ENCODE measurements around the gene DAB2.

DAB2 gene

DNA sequence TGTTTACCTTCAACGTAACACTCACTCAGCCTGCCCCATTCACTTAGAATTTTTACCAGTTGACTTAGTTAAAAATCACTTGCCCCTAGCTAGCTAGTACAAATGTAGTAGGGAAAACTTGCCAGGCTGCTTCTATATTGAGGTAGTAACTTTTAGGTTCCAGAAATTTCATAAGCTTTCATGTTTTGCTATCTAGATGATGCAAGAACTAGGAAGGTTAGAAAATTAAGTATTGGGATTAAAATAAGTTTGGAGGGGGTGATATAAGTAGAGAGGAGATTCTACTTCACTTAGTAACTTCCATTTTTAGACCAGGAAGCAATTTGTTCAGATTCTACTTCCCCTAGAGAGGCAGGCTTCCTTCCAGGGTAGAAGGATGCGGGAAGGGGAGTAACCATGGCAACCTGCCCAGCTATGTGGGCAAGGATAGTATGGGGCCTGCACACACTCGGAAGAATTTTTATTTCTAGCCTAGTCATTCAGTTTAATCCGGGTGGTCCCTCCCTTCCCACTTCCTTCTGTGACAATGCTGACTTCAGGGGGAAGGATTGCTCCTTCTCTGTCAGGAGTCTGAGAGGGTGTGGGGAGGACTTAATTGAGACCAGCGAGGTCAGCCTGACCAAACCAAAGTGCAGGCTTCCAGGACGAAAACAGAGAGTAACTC is 4.2 kb downstream of the DAB2 start:
- TF ChIP-seq, protein P1, sequence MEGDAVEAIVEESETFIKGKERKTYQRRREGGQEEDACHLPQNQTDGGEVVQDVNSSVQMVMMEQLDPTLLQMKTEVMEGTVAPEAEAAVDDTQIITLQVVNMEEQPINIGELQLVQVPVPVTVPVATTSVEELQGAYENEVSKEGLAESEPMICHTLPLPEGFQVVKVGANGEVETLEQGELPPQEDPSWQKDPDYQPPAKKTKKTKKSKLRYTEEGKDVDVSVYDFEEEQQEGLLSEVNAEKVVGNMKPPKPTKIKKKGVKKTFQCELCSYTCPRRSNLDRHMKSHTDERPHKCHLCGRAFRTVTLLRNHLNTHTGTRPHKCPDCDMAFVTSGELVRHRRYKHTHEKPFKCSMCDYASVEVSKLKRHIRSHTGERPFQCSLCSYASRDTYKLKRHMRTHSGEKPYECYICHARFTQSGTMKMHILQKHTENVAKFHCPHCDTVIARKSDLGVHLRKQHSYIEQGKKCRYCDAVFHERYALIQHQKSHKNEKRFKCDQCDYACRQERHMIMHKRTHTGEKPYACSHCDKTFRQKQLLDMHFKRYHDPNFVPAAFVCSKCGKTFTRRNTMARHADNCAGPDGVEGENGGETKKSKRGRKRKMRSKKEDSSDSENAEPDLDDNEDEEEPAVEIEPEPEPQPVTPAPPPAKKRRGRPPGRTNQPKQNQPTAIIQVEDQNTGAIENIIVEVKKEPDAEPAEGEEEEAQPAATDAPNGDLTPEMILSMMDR (IDR thresholded peaks at IDR 0.05; ENCODE audit: low read depth, low read length) = no peak
- peak; percentile 78 for DNase-seq (ENCODE audit: low read depth, low spot score)
- in situ Hi-C loops (cut with HindIII; ENCODE audit: low sequenced_read_pairs) = no loop called here
- H3K4me3 ChIP-seq (ENCODE audit: low read depth, low read length) = no peak overlapping the region

DNA sequence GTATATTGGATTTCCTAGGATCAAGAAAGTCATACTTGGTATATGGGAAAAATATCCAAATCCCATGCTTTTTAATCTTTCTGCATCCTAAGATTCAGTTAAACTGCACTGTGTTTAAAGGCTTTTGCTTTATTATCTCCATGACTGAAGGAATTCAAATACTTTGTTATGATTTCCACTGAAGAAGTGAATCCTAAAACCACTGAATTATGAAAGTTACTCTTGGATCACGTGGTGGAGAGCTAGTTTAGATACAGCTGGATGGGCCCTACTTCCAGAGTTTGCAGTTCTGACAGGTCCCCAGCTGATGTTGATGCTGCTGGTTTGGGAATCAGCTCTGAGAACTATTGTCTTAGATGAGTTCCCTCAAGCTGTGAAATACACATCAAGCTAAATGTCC is 5.0 kb downstream of the DAB2 start:
- in situ Hi-C loops (cut with HindIII; ENCODE audit: low sequenced_read_pairs) = no loop called here
- DNase-seq (ENCODE audit: low read depth, low spot score) = no peak
- no peak overlapping the region for H3K4me3 ChIP-seq (ENCODE audit: low read depth, low read length)
- TF ChIP-seq, protein P1 (IDR thresholded peaks at IDR 0.05; ENCODE audit: low read depth, low read length) = no peak

DNA sequence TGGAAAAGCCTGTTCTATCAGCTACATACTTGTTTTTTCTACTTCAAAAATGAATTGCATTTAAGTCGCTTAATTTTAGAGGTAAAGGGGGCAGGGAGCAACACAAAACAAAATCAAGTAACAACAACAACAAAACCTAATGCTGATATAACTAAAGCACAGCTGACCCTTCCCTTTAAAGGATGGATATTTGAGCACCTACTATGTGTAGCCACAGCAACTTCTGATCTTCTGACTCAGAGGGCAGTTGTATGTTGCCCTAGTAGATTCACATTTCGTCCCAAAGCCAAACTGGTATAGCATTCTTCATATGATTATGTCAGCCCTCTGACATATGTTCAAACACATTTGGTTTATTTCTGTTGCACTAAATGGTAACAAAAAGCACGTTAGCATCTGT is 6.8 kb downstream of the DAB2 start:
- TF ChIP-seq, protein P1 (IDR thresholded peaks at IDR 0.05; ENCODE audit: low read depth, low read length) = no peak
- H3K4me3 ChIP-seq (ENCODE audit: low read depth, low read length) = no peak overlapping the region
- in situ Hi-C loops (cut with HindIII; ENCODE audit: low sequenced_read_pairs) = no loop called here
- no peak for DNase-seq (ENCODE audit: low read depth, low spot score)

DNA sequence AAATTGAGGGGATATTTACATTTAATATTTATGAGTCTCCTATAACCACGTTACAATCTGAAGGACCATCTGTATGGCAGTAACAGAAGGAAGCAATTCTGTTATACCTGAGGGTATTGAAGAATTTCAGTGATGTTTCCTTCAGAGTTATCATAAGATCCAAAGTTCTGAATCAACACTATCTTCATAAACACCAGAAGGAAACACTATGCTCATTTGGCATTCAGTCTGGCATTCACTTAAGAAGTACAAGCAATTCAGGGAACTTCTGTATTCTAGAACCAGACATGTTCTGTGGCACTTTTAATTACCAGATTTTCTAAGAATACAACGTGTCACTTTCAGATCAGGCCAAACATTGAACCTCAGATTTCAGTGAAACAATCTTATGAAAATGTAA is 9.6 kb downstream of the DAB2 start:
- TF ChIP-seq, protein P1 (IDR thresholded peaks at IDR 0.05; ENCODE audit: low read depth, low read length) = no peak
- H3K4me3 ChIP-seq (ENCODE audit: low read depth, low read length) = no peak overlapping the region
- in situ Hi-C loops (cut with HindIII; ENCODE audit: low sequenced_read_pairs) = no loop called here
- no peak for DNase-seq (ENCODE audit: low read depth, low spot score)

DNA sequence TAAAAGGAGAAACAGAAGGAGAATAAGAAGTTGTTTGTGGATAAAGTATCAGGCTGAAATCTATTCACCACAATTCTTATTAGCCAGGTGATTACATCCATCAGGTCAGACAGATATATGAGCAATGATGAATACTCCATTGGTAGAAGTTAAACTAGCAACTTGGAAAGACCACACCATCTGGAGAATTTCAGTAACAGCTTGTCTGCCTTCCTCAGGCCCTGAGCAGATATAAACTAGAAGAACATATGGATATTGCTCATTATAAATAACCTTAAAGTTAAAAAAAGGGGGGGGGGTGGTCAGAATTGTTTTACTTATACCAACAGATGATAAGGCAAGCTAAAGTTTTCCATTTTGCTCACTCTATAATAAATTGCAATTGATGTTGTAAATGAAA is 10.4 kb downstream of the DAB2 start:
- no peak overlapping the region for H3K4me3 ChIP-seq (ENCODE audit: low read depth, low read length)
- TF ChIP-seq, protein P1 (IDR thresholded peaks at IDR 0.05; ENCODE audit: low read depth, low read length) = no peak
- in situ Hi-C loops (cut with HindIII; ENCODE audit: low sequenced_read_pairs) = no loop called here
- no peak for DNase-seq (ENCODE audit: low read depth, low spot score)

DNA sequence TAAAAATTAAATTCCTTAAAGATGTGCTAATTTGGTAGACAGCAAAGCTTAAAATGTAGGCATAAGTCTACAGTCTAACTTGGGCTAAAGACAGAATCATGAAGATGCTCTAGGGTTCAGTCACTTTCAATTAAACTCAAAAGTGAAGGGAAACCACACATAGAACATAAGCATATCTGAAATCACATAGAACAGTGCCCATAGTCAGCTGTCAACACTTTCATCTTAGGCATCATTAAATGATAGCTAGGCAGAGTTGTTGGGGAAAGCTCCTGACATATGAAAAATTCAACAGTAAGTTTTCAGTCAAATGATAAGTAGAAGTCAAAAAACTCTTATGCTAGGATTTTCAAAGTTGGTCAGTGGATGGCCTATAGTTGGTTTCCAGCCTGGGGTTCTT is 11.0 kb downstream of the DAB2 start:
- H3K4me3 ChIP-seq (ENCODE audit: low read depth, low read length) = no peak overlapping the region
- in situ Hi-C loops (cut with HindIII; ENCODE audit: low sequenced_read_pairs) = no loop called here
- TF ChIP-seq, protein P1 (IDR thresholded peaks at IDR 0.05; ENCODE audit: low read depth, low read length) = no peak
- no peak for DNase-seq (ENCODE audit: low read depth, low spot score)
